GM21825 (cell line): Measurements from ENCODE around the gene FLOT1.

Source experiments
- ATAC-seq: cut with Tn5 transposase; IDR thresholded peaks from one replicate; pipeline ENCODE4 v1.9.1; 2021; ENCODE audit warnings: mild to moderate bottlenecking, moderate library complexity; ENCODE audit not compliant: unreplicated experiment

FLOT1 gene, protein sequence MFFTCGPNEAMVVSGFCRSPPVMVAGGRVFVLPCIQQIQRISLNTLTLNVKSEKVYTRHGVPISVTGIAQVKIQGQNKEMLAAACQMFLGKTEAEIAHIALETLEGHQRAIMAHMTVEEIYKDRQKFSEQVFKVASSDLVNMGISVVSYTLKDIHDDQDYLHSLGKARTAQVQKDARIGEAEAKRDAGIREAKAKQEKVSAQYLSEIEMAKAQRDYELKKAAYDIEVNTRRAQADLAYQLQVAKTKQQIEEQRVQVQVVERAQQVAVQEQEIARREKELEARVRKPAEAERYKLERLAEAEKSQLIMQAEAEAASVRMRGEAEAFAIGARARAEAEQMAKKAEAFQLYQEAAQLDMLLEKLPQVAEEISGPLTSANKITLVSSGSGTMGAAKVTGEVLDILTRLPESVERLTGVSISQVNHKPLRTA

DNA sequence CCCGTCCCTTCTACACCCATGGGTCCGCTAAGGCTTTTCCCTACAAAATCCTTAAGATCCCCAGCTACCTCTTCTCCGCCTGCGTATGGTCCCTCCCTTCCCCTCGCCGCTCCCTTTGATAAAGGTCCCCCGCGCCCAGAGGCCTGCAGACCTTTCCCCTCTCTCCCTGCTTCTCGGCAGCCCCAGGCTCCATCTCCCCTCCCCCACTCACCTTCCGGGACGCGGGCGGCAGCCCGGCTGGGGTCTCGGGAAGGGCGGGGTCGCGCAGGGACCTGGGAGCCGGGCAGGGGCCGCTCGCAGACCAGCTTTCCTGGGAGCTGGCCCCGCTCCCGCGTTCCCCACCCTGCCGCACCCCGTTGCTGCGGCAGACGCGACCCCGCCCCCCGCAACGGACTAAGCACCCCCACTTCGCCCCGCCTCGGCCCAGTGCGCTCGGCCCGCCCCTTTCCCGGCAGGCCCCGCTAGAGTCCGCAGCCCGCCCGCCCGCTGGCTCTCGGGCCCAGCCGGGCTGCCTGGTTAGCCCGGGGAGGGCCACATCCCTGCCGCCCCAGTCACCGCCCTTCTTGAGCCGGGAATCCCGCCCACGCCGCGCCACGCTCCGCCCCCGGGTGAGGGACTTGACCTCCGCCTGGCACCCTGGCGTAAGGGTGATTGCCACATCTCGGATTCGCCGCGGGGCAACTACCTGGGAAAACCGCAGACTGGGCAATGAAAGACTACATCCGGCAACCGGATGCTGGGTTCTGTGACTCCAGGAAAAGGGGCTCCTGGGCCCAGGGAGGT lies at the start of gene FLOT1:
Gene FLOT1, minus strand, starts transcription at position 372 of the 783 bp plus-strand sequence. CDS start 498 bp downstream, outside the sequence.
- peak; percentile 69 for ATAC-seq

DNA sequence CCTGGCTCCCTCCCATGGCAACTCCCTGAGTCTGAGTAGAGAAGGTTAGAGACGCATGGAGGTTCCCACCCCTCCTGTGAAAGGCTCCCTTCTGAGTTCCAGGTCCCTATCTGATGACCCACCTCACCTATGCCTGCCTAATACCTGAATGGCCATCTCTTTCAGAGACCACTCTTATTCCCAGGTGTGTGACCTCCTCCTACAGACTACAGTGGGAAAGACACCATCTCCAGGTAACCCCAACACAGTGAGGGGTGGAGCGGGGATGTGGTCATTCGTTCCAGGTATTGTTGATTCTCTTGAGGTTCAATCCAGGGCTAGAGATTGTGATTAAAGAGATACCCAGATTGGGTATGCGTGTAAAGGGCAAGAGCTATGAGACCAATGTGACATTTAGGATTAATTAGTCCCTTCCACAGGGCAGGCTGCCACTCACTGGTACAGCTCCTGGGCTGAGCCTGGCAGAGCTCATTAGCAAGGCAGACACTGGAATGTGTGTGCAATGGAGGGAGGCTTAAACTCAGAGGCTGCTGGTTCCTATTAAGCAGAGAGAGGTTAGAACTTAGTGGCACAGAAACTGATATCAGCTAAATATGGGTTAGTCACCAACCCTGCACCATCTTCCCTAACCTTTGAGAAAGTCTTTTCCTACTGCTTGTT lies 48.4 kb upstream of the FLOT1 start:
- no peak for ATAC-seq

DNA sequence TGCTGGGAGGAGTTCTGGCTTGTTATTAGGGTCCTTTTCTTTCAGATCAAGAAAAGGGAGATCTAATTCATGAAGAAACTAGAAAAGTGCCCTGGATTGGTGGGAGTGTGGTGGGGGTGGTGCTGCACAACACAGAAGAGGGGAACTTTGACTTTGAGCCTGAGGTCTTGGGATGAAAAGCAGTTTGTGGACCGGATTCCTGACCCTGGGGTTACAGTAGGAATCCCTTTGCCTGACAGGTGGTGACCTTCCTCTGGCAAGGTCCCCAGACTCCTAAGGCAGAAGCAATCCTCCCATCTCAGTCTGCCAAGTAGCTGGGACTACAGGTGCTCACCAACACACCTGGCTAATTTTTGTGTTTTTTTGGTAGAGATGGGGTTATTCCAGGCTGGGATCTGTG lies 47.1 kb upstream of the FLOT1 start:
- no peak for ATAC-seq

DNA sequence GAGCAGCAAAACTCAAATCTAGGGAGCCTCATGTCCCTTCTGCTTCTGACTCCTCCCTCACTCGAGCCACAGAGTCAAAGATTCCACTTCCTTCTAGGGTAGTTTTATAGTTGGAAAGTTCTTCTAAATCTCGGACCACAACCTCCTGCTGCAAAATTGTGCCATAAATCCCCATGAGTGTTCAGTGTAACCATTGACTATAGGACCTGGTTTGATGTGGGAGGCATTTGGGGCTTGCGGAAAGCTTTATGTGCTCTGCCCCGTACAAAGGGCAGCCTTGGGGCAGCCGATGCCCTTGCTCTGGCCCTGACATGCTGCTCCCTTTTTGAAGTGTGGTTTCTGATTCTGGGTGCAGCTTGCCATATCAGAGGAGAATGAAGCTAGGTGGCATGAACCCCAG lies 45.5 kb upstream of the FLOT1 start:
- no peak for ATAC-seq

DNA sequence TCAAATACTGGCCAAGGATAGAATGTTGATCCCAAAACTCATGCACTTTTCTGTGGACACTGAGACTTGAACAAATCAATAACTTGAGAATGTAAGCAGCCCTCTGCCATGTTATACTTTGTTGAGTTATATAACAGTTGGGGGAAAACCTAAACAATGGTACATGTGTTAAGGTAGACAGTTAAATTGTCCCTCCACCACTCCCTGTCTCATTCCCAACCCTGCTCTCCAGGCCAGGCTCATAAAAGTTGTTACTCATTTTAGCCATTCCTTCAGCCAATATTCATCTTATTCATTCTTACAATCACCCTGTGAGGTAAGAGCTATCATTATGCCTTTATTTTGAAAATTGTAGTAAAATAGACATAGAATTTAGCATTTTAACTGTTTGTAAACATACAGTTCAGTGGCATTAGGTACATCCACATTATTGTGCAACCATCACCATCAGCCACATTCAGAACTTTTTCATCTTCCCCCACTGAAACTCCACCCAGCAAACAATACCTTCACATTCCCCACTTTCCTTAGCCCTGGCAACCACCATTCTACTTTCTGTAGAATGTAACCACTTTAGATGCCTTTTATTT lies 40.0 kb upstream of the FLOT1 start:
- ATAC-seq, result no peak

DNA sequence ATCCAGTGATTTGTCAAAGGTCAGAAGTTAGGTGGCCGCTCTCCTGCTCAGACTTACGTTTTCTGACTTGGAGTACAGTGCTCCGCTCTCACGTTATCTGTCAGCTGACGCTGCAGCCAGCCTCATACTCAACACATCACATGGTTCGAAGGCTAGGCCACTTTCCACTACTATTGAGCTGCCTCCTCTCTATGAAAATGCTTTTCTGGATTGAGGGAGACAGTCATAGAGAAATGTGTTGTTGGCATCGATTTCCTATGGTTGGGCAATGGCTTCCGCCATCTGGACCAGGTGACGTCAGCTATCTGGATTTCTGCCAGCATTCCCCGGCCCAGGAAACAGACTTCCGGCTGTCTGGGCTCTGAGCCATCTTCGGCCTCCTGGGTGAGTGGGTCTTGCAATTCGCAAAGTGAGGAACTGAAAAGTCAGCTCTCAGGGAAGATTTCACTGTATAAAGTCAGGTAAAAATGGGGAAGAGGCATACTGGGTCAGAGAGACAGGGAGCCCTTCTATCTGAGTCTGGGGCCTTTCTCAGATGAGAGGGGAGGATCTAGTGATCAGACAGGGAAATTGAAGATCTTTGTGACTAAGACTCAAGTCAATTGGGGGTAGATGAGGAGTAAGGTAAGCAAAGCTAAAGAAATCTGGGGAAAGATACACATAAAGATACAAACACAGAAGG lies 39.4 kb upstream of the FLOT1 start:
- ATAC-seq, result peak; percentile 60

DNA sequence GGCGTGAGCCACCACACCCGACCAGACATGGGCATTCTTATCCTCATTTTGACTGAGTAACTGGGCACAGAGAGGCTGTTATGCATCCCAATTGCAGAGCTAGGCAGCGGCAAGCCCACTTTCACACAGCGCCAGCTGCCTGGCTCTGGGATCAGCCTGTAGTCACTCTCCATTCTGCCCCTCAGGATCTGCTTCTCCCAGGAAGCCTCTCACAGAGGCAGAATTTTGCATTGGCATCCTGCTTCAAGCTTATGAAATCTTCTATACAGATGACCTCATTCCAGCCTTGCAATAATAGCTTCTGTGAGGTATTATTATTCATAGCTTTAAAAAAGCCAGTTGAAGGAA lies 38.9 kb upstream of the FLOT1 start:
- ATAC-seq, result no peak

DNA sequence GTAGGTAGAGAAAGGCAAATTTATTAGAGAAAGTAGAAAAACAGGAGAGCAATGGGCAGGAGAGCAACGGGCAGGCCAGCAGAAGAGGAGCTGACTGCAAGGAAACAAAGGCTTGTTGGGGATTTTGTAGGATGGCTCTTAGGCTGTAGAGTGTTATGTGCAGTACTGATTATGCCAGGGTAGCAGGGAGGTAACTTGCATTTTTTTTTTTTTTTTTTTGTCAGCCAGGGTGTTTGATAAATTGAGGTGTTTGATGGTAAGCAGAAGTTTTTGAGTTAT lies 38.1 kb upstream of the FLOT1 start:
- ATAC-seq, result no peak

DNA sequence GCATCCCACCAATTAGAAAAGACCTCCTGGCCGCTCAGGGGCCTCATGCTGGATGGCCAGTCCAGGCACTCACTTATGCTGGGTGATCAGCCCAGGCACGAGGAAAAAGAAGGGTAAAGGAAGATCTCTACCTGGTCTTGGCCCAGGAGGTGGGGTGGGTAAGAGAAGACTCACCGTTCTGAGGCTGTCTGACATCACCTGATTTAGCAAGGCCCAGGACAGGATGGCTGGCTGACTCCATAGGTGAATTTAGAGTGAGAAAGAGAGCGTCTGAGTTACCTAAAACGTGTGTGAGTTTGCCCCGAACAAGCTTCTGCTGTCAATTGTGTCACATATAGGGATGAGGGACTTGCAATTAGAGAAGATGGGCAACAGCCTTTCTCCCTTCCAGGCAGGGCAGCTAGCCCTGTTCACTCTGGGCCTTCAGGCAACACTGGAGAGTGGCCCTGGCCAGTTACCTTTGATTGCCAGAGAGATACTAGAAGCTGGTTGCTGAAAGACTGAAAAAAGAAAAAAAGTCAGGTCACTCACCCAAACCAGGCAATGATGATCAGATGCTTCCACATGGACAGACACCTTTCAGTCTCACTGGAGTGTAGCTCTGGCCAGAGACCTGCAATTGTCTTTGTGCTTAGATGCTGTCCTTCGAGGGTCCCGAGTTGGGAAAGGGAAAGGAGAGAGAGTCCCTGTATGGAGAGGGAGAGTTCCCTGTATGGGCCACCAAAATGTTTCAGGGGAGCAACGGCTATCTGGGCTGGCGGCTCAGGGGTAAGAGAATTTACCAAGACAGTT lies 37.6 kb upstream of the FLOT1 start:
- no peak for ATAC-seq

DNA sequence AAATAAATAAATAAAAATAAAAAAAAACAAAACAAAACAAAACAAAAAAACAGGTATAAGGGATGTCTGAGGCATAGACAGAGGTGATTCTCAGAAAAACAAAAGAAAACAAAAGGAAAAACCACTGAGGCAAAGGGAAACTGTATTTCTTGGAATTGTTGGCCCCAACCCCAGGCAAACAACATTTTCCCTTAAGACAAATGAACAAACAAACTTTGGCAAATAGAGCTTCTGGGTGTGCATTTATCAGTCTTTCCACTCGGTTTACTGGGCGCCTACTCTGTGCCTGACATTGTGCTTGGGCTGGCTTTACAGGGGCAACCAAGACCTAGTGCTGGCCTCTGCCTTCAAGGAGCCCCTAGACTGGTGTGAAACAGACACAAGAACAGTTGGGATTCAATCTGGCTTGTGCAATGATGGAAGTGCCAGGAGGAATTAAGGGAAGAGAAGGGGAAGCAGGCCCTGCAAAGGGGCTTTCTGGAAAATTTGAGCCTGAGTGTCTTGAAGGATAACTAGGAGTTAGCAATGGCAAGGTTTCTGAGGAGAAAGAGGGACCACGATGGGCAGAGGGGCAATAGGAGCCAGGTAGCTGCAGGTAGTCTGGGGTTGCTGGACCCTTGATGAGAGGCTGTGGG lies 35.6 kb upstream of the FLOT1 start:
- no peak for ATAC-seq

DNA sequence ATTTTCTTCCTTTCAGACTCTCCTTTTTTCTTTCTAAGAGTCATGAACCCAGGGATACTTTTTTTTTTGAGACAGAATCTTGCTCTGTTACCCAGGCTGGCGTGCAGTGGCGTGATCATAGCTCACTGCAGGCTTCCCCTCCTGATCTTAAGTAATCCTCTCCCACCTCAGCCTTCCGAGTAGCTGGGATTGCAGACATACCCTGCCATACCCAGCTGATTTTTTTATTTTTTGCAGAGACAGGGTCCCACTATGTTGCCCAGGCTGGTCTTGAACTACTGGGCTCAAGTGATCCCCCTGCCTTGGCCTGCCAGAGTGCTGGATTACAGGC lies 34.6 kb upstream of the FLOT1 start:
- ATAC-seq, result no peak

DNA sequence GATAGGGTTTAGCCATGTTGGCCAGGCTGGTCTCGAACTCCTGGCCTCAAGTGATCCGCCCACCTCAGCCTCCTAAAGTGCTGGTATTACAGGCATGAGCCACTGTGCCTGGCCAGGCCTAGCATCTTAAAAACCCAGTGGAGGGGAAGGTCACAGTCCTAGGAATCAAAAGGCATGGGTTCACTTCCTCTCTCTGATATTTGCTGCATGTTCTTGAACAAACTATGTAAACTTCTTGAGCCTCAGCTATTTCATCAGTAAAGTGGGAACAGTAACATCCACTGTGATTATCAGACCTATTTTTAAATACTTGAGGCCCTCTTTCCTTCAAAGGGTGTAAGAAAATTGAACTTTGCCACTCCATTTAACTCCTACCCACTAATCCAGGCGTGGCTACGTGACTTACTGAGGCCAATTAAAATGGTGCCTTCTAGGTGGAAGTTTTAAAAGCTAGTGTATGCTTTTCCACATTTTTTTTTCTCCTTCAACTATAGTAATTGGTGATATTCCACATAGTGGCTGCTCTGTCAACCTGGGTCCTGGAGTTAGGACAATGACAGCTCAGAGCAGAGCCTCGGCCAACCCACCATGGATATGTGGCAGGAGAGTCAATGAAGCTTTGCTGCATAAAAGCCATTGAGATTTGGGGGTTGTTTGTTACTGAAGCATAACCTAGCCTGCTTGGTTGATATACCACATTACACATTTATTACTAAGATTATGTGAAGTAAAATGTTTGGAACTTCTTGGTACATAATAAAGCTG lies 34.1 kb upstream of the FLOT1 start:
- no peak for ATAC-seq

DNA sequence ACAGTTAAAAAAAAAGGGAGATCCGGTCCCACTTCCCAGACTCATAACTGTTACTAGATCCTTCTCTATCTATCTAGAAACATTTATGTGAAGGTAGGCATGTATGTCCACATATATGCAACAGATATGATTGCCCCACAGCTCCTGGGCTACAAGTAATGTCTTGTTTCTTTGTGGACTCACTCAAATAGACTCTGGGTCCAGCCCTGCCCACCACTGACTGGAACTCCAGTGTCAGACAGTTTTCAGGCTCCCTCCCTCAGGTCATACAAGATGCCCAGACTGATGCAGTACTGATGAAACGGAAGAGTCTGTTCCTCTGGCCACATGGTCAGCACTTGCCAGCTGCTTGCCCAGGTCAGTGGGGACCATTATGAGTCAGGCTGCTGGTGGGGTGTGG lies 32.6 kb upstream of the FLOT1 start:
- ATAC-seq, result no peak

DNA sequence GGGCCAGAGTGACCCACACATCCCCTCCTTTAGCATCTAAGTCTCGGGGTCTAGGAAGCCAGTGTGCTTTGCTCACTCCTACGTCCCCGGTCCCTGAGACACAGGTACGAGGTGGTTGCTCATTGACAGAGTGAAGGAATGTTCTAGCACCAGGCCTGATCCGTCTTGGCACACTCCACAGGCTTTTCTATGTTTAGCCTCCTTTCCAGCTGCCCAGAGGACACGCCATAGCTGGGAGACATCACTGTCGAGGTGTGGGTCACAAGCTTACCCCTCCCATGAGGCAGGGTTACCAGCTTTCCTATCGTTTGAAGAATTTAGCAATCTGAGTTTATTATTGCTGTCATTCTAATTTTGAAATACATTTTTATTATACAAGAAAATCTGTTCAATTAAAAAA lies 32.2 kb upstream of the FLOT1 start:
- no peak for ATAC-seq

DNA sequence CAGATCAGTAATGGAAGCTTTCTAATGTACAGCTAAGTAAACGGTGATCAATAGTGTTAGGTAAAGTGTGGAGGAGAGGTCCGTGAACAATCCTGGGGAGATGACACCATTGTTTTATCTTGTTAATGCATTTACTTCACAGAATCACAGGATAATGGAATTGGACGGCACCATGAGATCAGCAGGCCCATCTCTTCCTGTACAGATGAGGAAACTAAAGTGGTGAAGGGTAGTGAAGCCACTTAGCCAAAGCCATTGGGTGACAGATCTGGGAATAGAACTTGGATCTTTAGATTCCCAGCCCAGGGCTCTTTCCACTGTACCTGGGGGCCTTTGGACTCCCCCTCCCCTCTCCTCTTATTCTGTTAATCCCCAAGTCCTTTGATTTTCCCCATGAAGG lies 28.1 kb upstream of the FLOT1 start:
- ATAC-seq, result no peak

DNA sequence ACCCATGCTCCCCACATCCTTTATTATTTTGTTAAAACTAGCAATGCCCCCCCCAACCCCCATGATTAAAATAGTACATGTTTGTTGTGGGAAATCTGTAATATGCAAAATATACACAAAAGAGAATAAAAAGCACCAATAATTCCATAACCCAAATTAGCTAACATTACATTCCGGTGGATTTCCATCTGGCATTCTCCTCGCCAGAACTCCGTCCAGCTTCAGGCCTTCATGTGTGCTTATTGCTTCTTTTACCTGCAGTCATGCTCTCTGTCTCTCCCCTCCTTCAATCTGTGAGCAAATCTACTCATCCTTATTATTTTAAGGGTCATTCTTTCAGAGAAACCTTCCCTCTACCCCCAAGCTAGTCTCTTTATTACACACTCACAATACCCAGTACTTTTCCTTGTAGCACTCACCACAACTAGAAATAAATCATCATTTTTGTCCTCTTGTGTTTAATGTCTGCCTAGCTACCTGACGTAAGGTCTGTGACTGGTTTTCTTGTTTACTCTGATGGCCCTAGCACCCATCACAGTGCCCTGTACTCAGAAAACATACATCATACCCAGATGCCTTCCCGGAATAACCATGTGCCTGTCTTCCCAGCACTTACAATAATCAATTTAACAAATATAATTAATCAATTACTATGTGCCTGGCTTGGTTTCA lies 27.5 kb upstream of the FLOT1 start:
- ATAC-seq, result no peak

DNA sequence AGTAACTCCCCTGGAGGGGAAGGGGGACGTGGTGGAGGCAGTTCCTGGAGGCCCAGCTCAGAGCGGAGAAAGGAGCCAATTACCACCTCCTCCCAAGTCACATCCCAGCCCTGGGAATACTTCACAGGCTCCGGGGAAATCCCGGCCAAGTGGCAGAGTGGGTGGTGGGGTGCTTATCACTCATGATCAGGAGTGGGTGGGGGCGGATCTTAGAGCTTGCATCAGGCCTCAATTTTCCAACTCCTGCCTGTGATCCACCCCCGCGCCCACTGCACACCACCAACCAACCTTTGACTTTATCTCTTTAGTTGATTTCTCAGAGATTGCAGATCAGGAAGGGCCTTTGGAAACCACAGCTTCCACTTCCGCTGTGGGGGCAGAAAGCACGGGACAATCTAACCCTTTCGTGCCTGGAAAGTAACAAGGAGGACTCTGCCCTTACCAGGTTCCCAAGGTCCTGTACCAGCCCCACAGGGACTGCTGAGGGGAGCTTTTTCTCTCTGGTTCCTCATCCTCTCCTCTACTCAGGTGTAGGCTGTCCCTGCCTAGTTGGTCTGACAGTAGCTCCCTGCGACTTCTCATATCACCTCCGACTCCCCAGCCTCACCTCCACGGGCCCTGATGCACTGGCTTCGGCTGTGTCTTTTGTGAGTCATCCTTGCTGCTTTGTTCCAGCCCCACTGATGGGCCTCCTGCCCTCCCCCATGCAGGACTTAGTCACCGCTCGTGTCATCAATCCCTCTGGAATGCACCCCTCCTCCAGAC lies 26.8 kb upstream of the FLOT1 start:
- no peak for ATAC-seq

DNA sequence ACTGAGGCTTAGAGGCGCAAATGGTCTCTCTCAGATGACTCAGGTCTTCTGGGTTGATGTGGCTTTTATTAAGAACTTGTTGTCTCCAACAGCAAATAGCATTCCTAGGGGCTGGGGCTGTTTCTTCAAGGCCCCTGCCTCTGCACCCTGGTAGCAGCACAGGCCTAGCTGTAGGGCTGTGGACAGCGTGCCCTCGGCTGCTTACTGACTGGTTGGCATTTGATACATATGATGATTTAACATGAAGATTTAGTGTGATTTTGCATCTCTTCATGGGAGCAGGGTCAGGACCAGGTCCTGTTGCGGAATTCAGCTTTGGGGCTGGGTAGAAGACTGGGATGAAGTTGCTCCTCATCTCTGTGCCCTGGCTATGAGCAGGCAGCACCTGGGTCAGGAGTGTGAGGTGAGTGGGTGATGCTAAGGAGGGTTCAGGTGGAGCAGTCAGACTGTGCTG lies 26.2 kb upstream of the FLOT1 start:
- no peak for ATAC-seq
